Aorta (tissue), 5 donors: ENCODE data around the gene UCKL1. TPM values are rescaled to one million over a fixed set of nuclear protein-coding genes. Genes with fewer than 3 reads are reported as not detected.
"Not testable (repeated sequence)": the region's sequence is repeated elsewhere in the genome, so short reads cannot be mapped to it uniquely, and the experiment has no call there.

Source experiments
- ATAC-seq: fragments of 200-7000 bp; cut with Tn5 transposase; one replicate; pipeline ENCODE4 v1.9.1; 2022; ENCODE audit warnings: moderate library complexity; ENCODE audit not compliant: low FRiP score
- DNase-seq, 2 donors: peaks; one replicate each; pipeline ENCODE4 v3.0.0-alpha.2; 2020
- H3K27ac ChIP-seq, 2 donors: one replicate each; pipeline ENCODE4 v1.5.1; 2013; ENCODE audit warnings: low read length in 2 of 2, mild to moderate bottlenecking in 2 of 2, moderate library complexity in 2 of 2, control low read depth in 1 of 2, inconsistent platforms in 1 of 2, low read depth in 1 of 2
- H3K27me3 ChIP-seq, 2 donors: one replicate each; pipeline ENCODE4 v1.6.1; 2013; ENCODE audit warnings: control low read depth in 1 of 2, low read length in 1 of 2, mild to moderate bottlenecking in 1 of 2, moderate library complexity in 1 of 2; ENCODE audit not compliant: insufficient read depth in 2 of 2, control insufficient read depth in 1 of 2
- H3K36me3 ChIP-seq, 2 donors: one replicate each; pipeline ENCODE4 v1.6.1; 2013; ENCODE audit warnings: control low read depth in 1 of 2, low read length in 1 of 2, mild to moderate bottlenecking in 1 of 2; ENCODE audit not compliant: insufficient read depth in 2 of 2, control insufficient read depth in 1 of 2
- H3K4me1 ChIP-seq, 2 donors: one replicate each; pipeline ENCODE4 v1.6.1; 2013; ENCODE audit warnings: low read length in 2 of 2, control low read depth in 1 of 2, mild to moderate bottlenecking in 1 of 2, moderate library complexity in 1 of 2; ENCODE audit not compliant: insufficient read depth in 2 of 2, control insufficient read depth in 1 of 2
- H3K4me3 ChIP-seq, 2 donors: one replicate each; pipeline ENCODE4 v1.5.1; 2013; ENCODE audit warnings: low read length in 2 of 2, control low read depth in 1 of 2, mild to moderate bottlenecking in 1 of 2
- H3K9me3 ChIP-seq: one replicate; pipeline ENCODE4 v1.6.1; 2013; ENCODE audit warnings: mild to moderate bottlenecking, low read length; ENCODE audit not compliant: control insufficient read depth
- WGBS, 2 donors: extraction: QIAGEN DNeasy Blood & Tissue Kit; methylation state at CpG; one replicate each; pipeline ENCODE4 v1.1.7; 2013; 5-methylcytosine and 5-hydroxymethylcytosine counted together
- intact Hi-C, 2 donors: fragments of 100-400 bp; cut with DNase I; formaldehyde crosslinking; loops; one replicate each; pipeline versions ENCODE4 v1.14.2 to v1.15.0; 2022
- polyA plus RNA-seq, 2 donors: library from polyadenylated mRNA; stranded (reverse); fragments of 200-250 nt; gene quantifications; one replicate each; pipeline ENCODE4 v1.2.3, GENCODE V29; 2013
- total RNA-seq, 2 donors: library from RNA; stranded (reverse); fragmentation: NEBNext Ultra II Directional; extraction: Animal tissue kit (Norgen Biotek cat#: 25700); gene quantifications; one replicate each; pipeline ENCODE4 v1.2.1, GENCODE V29; 2021
- donor health status: healthy with polysubstance abuse.
- donor health status: Bipolar disorder and iron deficiency.
- donor health status: DM: no; HTN: no; CAD: no.
- donor health status: DM: no; HTN: no; CAD: no.
- donor health status: DM: yes; HTN: yes; CAD: no.

The UCKL1 gene
- total and polyA plus RNA-seq, 4 donors, result 24.3 to 85.0 (median 33.4) TPM

- DNase-seq (peak in 1 of 2 donors; percentile 50), ATAC-seq (no peak)
Measured at GRCh38 chr20:63974402-63975200, 18.4 kb upstream of the UCKL1 start.

GRCh38 chr20:63973636-63974401, 17.6 kb upstream of the UCKL1 start:
- no peaks in the 10 kb centered on the region for H3K4me1 ChIP-seq
- WGBS, 2 donors, result 8 to 10% methylated on average over 37 of the region's 37 CpGs
- no peak overlapping the region for H3K27ac ChIP-seq
- DNase-seq (peak; percentile 93 to 97), ATAC-seq (peak; percentile 95)
- H3K27me3 ChIP-seq, result no peaks in the 10 kb centered on the region
- H3K36me3 ChIP-seq, result no peaks in the 10 kb centered on the region
- no peak overlapping the region for H3K4me3 ChIP-seq
- no peaks in the 10 kb centered on the region for H3K9me3 ChIP-seq
- intact Hi-C loops, result loop anchor here (1.0 to 5.0 kb wide), 4 partner anchors 187 to 437 kb away; partner anchors contain the start of gene PTK6 (in 1 of the 2)

More at GRCh38 chr20:63974402-63975200, 18.4 kb upstream of the UCKL1 start:
- H3K27ac ChIP-seq, result no peak overlapping the region
- no peak overlapping the region for H3K4me3 ChIP-seq
- 59 to 60% methylated on average over 19 of the region's 19 CpGs for WGBS, 2 donors
- H3K36me3 ChIP-seq, result no peaks in the 10 kb centered on the region
- no peaks in the 10 kb centered on the region for H3K4me1 ChIP-seq
- H3K9me3 ChIP-seq, result no peaks in the 10 kb centered on the region
- no peaks in the 10 kb centered on the region for H3K27me3 ChIP-seq
- intact Hi-C loops, result loop anchor here (1.0 to 5.0 kb wide), 4 partner anchors 187 to 438 kb away; partner anchors contain the start of gene PTK6 (in 1 of the 2)

DNA sequence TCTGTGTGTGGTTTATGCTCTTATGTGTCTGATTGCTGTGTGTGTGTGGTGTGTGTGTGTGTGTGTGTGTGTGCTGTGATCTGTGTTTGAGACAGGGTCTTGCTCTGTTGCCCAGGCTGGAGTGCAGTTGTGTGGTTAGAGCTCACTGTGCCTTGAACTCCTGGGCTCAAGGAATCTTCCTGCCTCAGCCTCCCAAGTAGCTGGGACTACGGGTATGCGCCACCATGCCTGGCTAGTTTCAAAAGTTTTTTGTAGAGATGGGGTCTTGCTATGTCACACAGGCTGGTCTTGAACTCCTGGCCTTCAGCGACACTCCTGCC, 16.9 kb upstream of the UCKL1 start:
- H3K36me3 ChIP-seq, result no peaks in the 10 kb centered on the region
- H3K27me3 ChIP-seq, result no peaks in the 10 kb centered on the region
- no peaks in the 10 kb centered on the region for H3K9me3 ChIP-seq
- ATAC-seq, result no peak
- no peak overlapping the region for H3K27ac ChIP-seq
- no peak for DNase-seq
- WGBS, 2 donors, result 93 to 97% methylated on average over 3 of the region's 3 CpGs
- H3K4me1 ChIP-seq, result no peaks in the 10 kb centered on the region
- no peak overlapping the region for H3K4me3 ChIP-seq
- intact Hi-C loops, result loop anchor here (5.0 kb wide), 2 partner anchors 186 to 196 kb away; no protein-coding TSS in a partner anchor

DNA sequence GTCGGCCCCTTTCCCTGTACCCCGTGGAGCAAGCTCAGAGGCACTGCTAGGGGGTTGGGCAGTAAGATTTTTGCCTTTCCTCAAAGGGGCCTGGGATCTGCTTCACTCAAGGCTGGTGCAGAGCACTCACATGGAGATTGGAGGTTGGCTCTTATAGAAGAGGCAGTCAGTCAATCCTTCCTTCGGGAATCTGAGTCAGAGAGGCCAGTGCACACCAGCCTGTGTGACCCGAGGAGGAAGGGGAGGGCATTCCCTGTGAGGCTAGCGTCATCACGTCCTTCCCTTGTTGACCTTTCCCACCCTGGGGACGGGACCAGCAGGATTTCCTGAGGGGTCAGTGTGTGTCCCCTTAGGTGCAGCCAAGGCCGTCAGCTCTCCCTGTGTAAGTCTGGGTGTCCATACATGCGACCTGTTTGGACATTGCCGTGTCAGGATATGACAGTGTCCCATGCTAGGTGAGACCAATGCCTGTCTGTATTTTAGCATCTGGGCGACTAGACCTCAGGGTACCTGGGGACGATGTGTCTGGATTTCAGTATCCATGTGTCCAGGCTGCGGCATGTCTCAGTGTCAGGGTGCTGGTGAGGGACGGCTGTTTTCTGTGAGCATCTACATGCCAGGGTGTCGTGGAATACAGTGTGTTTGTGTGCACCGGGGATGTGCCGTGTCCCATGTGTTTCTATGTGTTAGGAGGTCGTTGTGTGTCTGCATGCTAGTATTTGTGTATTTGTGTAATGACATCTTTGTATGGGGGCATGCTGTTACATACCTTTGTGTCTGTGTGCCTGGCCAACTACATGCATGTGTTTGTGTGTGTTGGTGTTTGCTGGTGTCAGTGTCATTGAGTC, 16.3 kb upstream of the UCKL1 start:
- DNase-seq, result peak in 1 of 2 donors; percentile 51
- intact Hi-C loops, result loop anchor here (5.0 kb wide), 2 partner anchors 185 to 195 kb away; no protein-coding TSS in a partner anchor
- no peaks in the 10 kb centered on the region for H3K27me3 ChIP-seq
- no peaks in the 10 kb centered on the region for H3K9me3 ChIP-seq
- 76 to 79% methylated on average over 18 of the region's 18 CpGs for WGBS, 2 donors
- H3K4me3 ChIP-seq, result no peak overlapping the region
- no peak for ATAC-seq
- no peak overlapping the region for H3K27ac ChIP-seq
- no peaks in the 10 kb centered on the region for H3K4me1 ChIP-seq
- H3K36me3 ChIP-seq, result no peaks in the 10 kb centered on the region

GRCh38 chr20:63971960-63972311, 15.7 kb upstream of the UCKL1 start:
- intact Hi-C loops, result loop anchor here (5.0 kb wide), 2 partner anchors 185 to 195 kb away; no protein-coding TSS in a partner anchor
- DNase-seq, H3K36me3 ChIP-seq, H3K27ac ChIP-seq, H3K4me3 ChIP-seq, H3K9me3 ChIP-seq, H3K4me1 ChIP-seq, H3K27me3 ChIP-seq, ATAC-seq: not testable (repeated sequence)
- 86 to 90% methylated on average over 10 of the region's 10 CpGs for WGBS, 2 donors

- Histone ChIP-seq H3K36me3 (no peaks in the 10 kb centered on the region), H3K4me1 (no peaks in the 10 kb centered on the region), H3K4me3 (no peak overlapping the region), H3K27ac (no peak overlapping the region), H3K27me3 (no peaks in the 10 kb centered on the region), H3K9me3 (no peaks in the 10 kb centered on the region)
- intact Hi-C loops, result loop anchor here (5.0 kb wide), 2 partner anchors 184 to 194 kb away; no protein-coding TSS in a partner anchor
- WGBS, 2 donors, result 88 to 89% methylated on average over 5 of the region's 5 CpGs
- ATAC-seq (no peak), DNase-seq (no peak)
Measured at GRCh38 chr20:63970714-63971431, 14.7 kb upstream of the UCKL1 start.

GRCh38 chr20:63969838-63970713, 13.9 kb upstream of the UCKL1 start, which contains the start of gene ZNF512B:
Gene ZNF512B, minus strand, starts transcription at chr20:63969930. Its CDS starts 1,980 bp downstream, at chr20:63967950.
- Histone ChIP-seq H3K27me3 (no peaks in the 10 kb centered on the region), H3K4me1 (no peaks in the 10 kb centered on the region), H3K36me3 (no peaks in the 10 kb centered on the region), H3K9me3 (no peaks in the 10 kb centered on the region), H3K4me3 (peak within 1 kb of the TSS; percentile 80 to 86), H3K27ac (no peak within 1 kb of the TSS)
- intact Hi-C loops, result loop anchor here (5.0 kb wide), 2 partner anchors 183 to 193 kb away; no protein-coding TSS in a partner anchor
- DNase-seq (peak; percentile 78 to 89), ATAC-seq (peak; percentile 46)
- 2 to 5% methylated on average over 35 to 73 of the region's 73 CpGs for WGBS, 2 donors
